CD4-positive, alpha-beta T cell (primary cell): ENCODE results near the gene CCL4L2. TPM values are rescaled to one million over a fixed set of nuclear protein-coding genes. Genes with fewer than 3 reads are reported as not detected.
"Not testable (repeated sequence)": the region's sequence is repeated elsewhere in the genome, so short reads cannot be mapped to it uniquely, and the experiment has no call there.

ENCODE experiments used
- ATAC-seq: fragments of 200-7000 bp; cut with Tn5 transposase; one replicate; pipeline ENCODE4 v1.10.0; 2022; ENCODE audit warnings: mild to moderate bottlenecking; ENCODE audit not compliant: poor library complexity
- CTCF ChIA-PET: fragments of 350-600 bp; sonication (Branson Sonifier 250); formaldehyde crosslinking; loops from one replicate; lab custom pipeline; 2021; ENCODE audit warnings: antibody characterized with exemption, inconsistent platforms; lab: Charles Lee
- POLR2A ChIA-PET: fragments of 350-600 bp; sonication (Branson Sonifier 250); formaldehyde crosslinking; loops from one replicate; lab custom pipeline; 2021; ENCODE audit warnings: antibody characterized with exemption, inconsistent platforms; lab: Charles Lee
- DNase-seq, 14 experiments: peaks; one replicate each; pipeline ENCODE4 v3.0.0-alpha.2; 2013 to 2020; ENCODE audit warnings: mixed read lengths in 2 of 14
- H3K27ac ChIP-seq, 2 donors: one replicate each; pipeline versions ENCODE4 v1.5.1 to v1.7.0; 2013; ENCODE audit warnings: low read length in 2 of 2, low read depth in 1 of 2, mild to moderate bottlenecking in 1 of 2
- H3K27me3 ChIP-seq, 2 experiments: 1 replicate in 1 of 2; 2 replicates in 1 of 2; pipeline versions ENCODE4 v1.6.1 to v1.7.0; 2013; ENCODE audit warnings: low read length in 2 of 2, control low read depth in 1 of 2, mild to moderate bottlenecking in 1 of 2, moderate library complexity in 1 of 2; ENCODE audit not compliant: insufficient read depth in 2 of 2, control insufficient read depth in 1 of 2
- H3K36me3 ChIP-seq: one replicate; pipeline ENCODE4 v1.6.1; 2013; ENCODE audit warnings: low read length, control low read depth; ENCODE audit not compliant: insufficient read depth
- H3K4me1 ChIP-seq: one replicate; pipeline ENCODE4 v1.6.1; 2013; ENCODE audit warnings: low read length, control low read depth; ENCODE audit not compliant: insufficient read depth
- H3K4me3 ChIP-seq: one replicate; pipeline ENCODE4 v1.5.1; 2013; ENCODE audit warnings: mild to moderate bottlenecking, low read length, moderate library complexity
- H3K9me3 ChIP-seq, 2 experiments: 1 replicate in 1 of 2; 2 replicates in 1 of 2; pipeline versions ENCODE4 v1.6.1 to v1.7.0; 2013; ENCODE audit warnings: low read length in 2 of 2, mild to moderate bottlenecking in 2 of 2, control low read depth in 1 of 2, moderate library complexity in 1 of 2; ENCODE audit not compliant: control insufficient read depth in 1 of 2, insufficient read depth in 1 of 2
- H3K27ac Mint-ChIP-seq: one replicate; pipeline ENCODE4 v1.8.0; 2020; ENCODE audit warnings: mixed read lengths
- H3K27me3 Mint-ChIP-seq: one replicate; pipeline ENCODE4 v1.8.0; 2021; ENCODE audit warnings: mixed read lengths
- H3K36me3 Mint-ChIP-seq: one replicate; pipeline ENCODE4 v1.8.0; 2021; ENCODE audit warnings: low read depth, mixed read lengths
- H3K4me1 Mint-ChIP-seq: one replicate; pipeline ENCODE4 v1.8.0; 2021; ENCODE audit warnings: low read depth, mixed read lengths
- H3K4me3 Mint-ChIP-seq: one replicate; pipeline ENCODE4 v1.8.0; 2020; ENCODE audit warnings: mild to moderate bottlenecking, mixed read lengths
- H3K9me3 Mint-ChIP-seq: one replicate; pipeline ENCODE4 v1.8.0; 2020; ENCODE audit warnings: mixed read lengths
- CTCF ChIP-seq: fragments of 200-600 bp; IDR thresholded peaks from one replicate; pipeline ENCODE4 v1.8.0; 2022; ENCODE audit warnings: antibody characterized with exemption, mild to moderate bottlenecking
- intact Hi-C, 2 experiments: fragments of 100-400 bp; cut with DNase I in 1 of 2; cut with micrococcal nuclease in 1 of 2; formaldehyde crosslinking; loops; one replicate each; pipeline versions ENCODE4 v1.15.1 to v1.9.0; 2023 to 2025; cut with DNase I, micrococcal nuclease
- total RNA-seq, 174 experiments: library from RNA in 2 of 174; stranded (reverse) in 2 of 174; gene quantifications; one replicate each; pipeline ENCODE4 v1.2.3 and lab custom pipeline; 2021 to 2026

The CCL4L2 gene
- total RNA-seq, 2 experiments from 2014 or later: 0.25 TPM; not detected in 1

DNA sequence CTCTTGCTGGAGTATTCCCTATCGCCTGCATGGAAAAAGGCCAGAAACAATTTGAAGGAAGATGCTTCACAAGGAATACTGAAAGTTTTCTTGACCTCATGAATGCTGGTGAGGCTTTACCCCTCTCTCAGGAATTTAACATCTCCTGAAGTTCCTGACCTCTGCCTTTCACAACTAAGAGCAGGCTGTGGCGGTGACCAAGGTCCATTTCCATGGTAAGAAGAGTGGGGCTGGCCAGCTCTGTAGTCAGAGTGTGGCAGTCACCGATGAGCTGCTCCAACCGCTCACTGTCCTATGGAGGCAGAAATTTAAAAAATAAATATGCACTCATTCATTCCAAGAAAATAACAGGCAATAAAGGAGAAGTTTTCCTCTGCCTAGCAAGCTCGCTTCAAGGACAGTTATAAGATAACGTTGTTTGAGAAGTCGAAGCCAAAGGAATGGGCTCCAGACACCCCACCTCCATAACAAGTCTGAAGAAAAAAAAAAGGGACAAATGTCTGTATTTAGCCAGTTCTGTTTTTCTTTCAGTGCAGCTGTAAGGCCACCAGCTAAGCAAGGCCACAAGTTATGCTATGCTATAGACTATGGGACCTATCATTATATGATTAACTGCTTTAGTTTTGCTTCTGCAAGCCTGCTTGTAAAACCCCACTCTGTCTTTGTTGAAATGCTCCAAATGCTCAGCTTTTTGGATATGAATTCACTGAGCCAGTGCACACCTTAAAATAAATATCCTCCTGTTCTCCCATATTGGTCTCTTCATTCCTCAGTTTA lies 6.0 kb upstream of the CCL4L2 start:
- no peak for TF ChIP-seq CTCF
- H3K36me3 Mint-ChIP-seq: no peaks in the 10 kb centered on the region
- H3K4me3 Mint-ChIP-seq: no peak overlapping the region
- H3K9me3 Mint-ChIP-seq: no peaks in the 10 kb centered on the region
- POLR2A ChIA-PET: no interaction called here
- Histone ChIP-seq H3K9me3 (no peaks in the 10 kb centered on the region), H3K4me1 (no peaks in the 10 kb centered on the region), H3K36me3 (no peaks in the 10 kb centered on the region), H3K27ac (no peak overlapping the region), H3K27me3 (no peaks in the 10 kb centered on the region), H3K4me3 (no peak overlapping the region)
- no peak overlapping the region for H3K27ac Mint-ChIP-seq
- CTCF ChIA-PET: no interaction called here
- DNase-seq (no peak), ATAC-seq (no peak)
- peaks cover 3% of the 10 kb centered on the region for H3K27me3 Mint-ChIP-seq
- H3K4me1 Mint-ChIP-seq: no peaks in the 10 kb centered on the region
- intact Hi-C loops: no loop called here

- Histone ChIP-seq H3K27ac (no peak overlapping the region), H3K36me3 (no peaks in the 10 kb centered on the region), H3K4me1 (no peaks in the 10 kb centered on the region), H3K4me3 (no peak overlapping the region), H3K27me3 (no peaks in the 10 kb centered on the region), H3K9me3 (no peaks in the 10 kb centered on the region)
- H3K27me3 Mint-ChIP-seq: peaks cover 5% of the 10 kb centered on the region
- ATAC-seq: no peak
- no peak overlapping the region for H3K4me3 Mint-ChIP-seq
- H3K4me1 Mint-ChIP-seq: no peaks in the 10 kb centered on the region
- no peak for DNase-seq
- no peaks in the 10 kb centered on the region for H3K9me3 Mint-ChIP-seq
- ChIA-PET POLR2A (no interaction called here), CTCF (no interaction called here)
- intact Hi-C loops: no loop called here
- TF ChIP-seq CTCF: no peak
- H3K36me3 Mint-ChIP-seq: no peaks in the 10 kb centered on the region
- H3K27ac Mint-ChIP-seq: no peak overlapping the region
These were observed 5.0 kb upstream of the CCL4L2 start for GRCh38 chr17:36205637-36206485.

DNA sequence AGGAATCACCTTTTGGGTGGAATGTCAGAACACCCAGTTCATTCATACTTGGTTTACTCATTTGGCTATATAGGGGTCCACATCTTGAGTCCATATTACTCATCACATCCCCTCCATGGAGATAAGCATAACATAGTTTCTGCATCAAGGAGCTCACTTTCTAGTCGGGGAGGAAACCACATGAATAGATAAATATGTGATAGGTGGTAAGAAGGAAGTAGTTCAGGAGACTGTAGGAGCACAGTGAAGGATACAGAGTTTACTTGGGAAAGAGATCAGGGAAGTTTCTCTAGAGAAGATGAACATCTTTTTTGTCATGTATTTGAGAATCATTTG lies 4.4 kb upstream of the CCL4L2 start:
- ATAC-seq, H3K9me3 Mint-ChIP-seq, H3K27me3 Mint-ChIP-seq, CTCF ChIA-PET, POLR2A ChIA-PET, H3K4me3 ChIP-seq, H3K27ac Mint-ChIP-seq, H3K27ac ChIP-seq, H3K36me3 Mint-ChIP-seq, H3K36me3 ChIP-seq, intact Hi-C loops, H3K4me1 ChIP-seq, H3K27me3 ChIP-seq, H3K9me3 ChIP-seq, DNase-seq, H3K4me1 Mint-ChIP-seq, H3K4me3 Mint-ChIP-seq: not testable (repeated sequence)

GRCh38 chr17:36207383-36207782 lies 3.5 kb upstream of the CCL4L2 start:
- CTCF ChIA-PET, H3K9me3 ChIP-seq, H3K36me3 ChIP-seq, H3K4me1 ChIP-seq, DNase-seq, H3K4me3 Mint-ChIP-seq, H3K27me3 ChIP-seq, POLR2A ChIA-PET, H3K36me3 Mint-ChIP-seq, H3K4me3 ChIP-seq, H3K27ac Mint-ChIP-seq, H3K27ac ChIP-seq, H3K9me3 Mint-ChIP-seq, H3K27me3 Mint-ChIP-seq, ATAC-seq, intact Hi-C loops, H3K4me1 Mint-ChIP-seq: not testable (repeated sequence)
